Peyer's patch (tissue), 4 donors: ENCODE measurements around the gene HOXA1. TPM values are rescaled to one million over a fixed set of nuclear protein-coding genes. Genes with fewer than 3 reads are reported as not detected.

ENCODE experiments used
- DNase-seq, 3 donors: peaks; one replicate each; pipeline ENCODE4 v3.0.0-alpha.2; 2017 to 2019
- H3K27ac ChIP-seq, 4 donors: fragments of 200-600 bp; sonication (generic); one replicate each; pipeline ENCODE4 v1.5.1; 2016 to 2019
- H3K27me3 ChIP-seq, 2 donors: fragments of 200-600 bp; sonication (generic); one replicate each; pipeline ENCODE4 v1.5.1; 2019
- H3K36me3 ChIP-seq, 3 donors: fragments of 200-600 bp; sonication (generic); one replicate each; pipeline ENCODE4 v1.5.1; 2016 to 2019
- H3K4me1 ChIP-seq, 4 donors: fragments of 200-600 bp; sonication (generic); one replicate each; pipeline ENCODE4 v1.5.1; 2016 to 2019
- H3K4me3 ChIP-seq, 4 donors: fragments of 200-600 bp; sonication (generic); 1 replicate in 3 of 4; 2 replicates in 1 of 4; pipeline ENCODE4 v1.5.1; 2016 to 2019; ENCODE audit warnings: mild to moderate bottlenecking in 1 of 4
- H3K9me3 ChIP-seq, 4 donors: fragments of 200-600 bp; sonication (generic); one replicate each; pipeline ENCODE4 v1.5.1; 2016 to 2019; ENCODE audit warnings: mild to moderate bottlenecking in 1 of 4
- POLR2A ChIP-seq, 2 donors: fragments of 450-650 bp; IDR thresholded peaks; one replicate each; pipeline ENCODE4 v1.5.1; 2017; ENCODE audit warnings: antibody characterized with exemption in 2 of 2, mild to moderate bottlenecking in 2 of 2, moderate library complexity in 2 of 2
- total RNA-seq, 4 donors: library from RNA; depleted of rRNA; stranded (reverse); fragments of >200 nt; gene quantifications; one replicate each; pipeline ENCODE4 v1.1.0, GENCODE V29; 2016
- TF ChIP-seq, protein P1 (sequence below), 6 experiments: fragments of 450-650 bp in 4 of 6; fragments of 200-600 bp in 2 of 6; sonication (generic) in 1 of 6; IDR thresholded peaks; one replicate each; pipeline ENCODE4 v1.5.1; 2017 to 2019; ENCODE audit warnings: antibody characterized with exemption in 6 of 6, mild to moderate bottlenecking in 3 of 6, moderate library complexity in 1 of 6

The HOXA1 gene
- total RNA-seq, 4 donors from 2014 or later: 1.7 to 5.3 (median 1.9) TPM

- Histone ChIP-seq H3K27ac (peak within 1 kb of the TSS; percentile 73 to 96 (median 84)), H3K27me3 (no peaks in the 10 kb centered on the region)
Observed at GRCh38 chr7:27143023-27143949, 47.5 kb upstream of the HOXA1 start, which contains the start of gene HOXA5. Gene HOXA5, minus strand, starts transcription at chr7:27143681. Its CDS starts 74 bp downstream, at chr7:27143607.

GRCh38 chr7:27142580-27143022, 46.8 kb upstream of the HOXA1 start:
- no peaks in the 10 kb centered on the region for H3K27me3 ChIP-seq
- H3K4me3 ChIP-seq: peak overlapping the region; percentile 40 to 75 (median 60)
- H3K4me1 ChIP-seq: peaks cover 0 to 37% (median 1%) of the 10 kb centered on the region in 4 donors
- TF ChIP-seq, protein P1, sequence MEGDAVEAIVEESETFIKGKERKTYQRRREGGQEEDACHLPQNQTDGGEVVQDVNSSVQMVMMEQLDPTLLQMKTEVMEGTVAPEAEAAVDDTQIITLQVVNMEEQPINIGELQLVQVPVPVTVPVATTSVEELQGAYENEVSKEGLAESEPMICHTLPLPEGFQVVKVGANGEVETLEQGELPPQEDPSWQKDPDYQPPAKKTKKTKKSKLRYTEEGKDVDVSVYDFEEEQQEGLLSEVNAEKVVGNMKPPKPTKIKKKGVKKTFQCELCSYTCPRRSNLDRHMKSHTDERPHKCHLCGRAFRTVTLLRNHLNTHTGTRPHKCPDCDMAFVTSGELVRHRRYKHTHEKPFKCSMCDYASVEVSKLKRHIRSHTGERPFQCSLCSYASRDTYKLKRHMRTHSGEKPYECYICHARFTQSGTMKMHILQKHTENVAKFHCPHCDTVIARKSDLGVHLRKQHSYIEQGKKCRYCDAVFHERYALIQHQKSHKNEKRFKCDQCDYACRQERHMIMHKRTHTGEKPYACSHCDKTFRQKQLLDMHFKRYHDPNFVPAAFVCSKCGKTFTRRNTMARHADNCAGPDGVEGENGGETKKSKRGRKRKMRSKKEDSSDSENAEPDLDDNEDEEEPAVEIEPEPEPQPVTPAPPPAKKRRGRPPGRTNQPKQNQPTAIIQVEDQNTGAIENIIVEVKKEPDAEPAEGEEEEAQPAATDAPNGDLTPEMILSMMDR (IDR thresholded peaks at IDR 0.05): no peak
- no peak for TF ChIP-seq POLR2A (IDR thresholded peaks at IDR 0.05)
- peak in 2 of 3 donors; percentile 12 to 66 for DNase-seq
- H3K27ac ChIP-seq: peak overlapping the region; percentile 73 to 96 (median 84)
- no peaks in the 10 kb centered on the region for H3K9me3 ChIP-seq
- H3K36me3 ChIP-seq: peaks cover 0 to 9% (median 0%) of the 10 kb centered on the region in 3 donors

More at GRCh38 chr7:27143023-27143949, 47.5 kb upstream of the HOXA1 start, which contains the start of gene HOXA5:
- Histone ChIP-seq H3K4me1 (peaks cover 0 to 36% (median 5%) of the 10 kb centered on the region in 4 donors), H3K36me3 (peaks cover 0 to 9% (median 0%) of the 10 kb centered on the region in 3 donors), H3K9me3 (no peaks in the 10 kb centered on the region), H3K4me3 (peak within 1 kb of the TSS; percentile 40 to 75 (median 60))
- DNase-seq: peak; percentile 27 to 88 (median 84)
- peak; percentile 56 to 82 for TF ChIP-seq POLR2A (IDR thresholded peaks at IDR 0.05)
- TF ChIP-seq, protein P1 (IDR thresholded peaks at IDR 0.05): peak; percentile 11 to 91 (median 73)

- Histone ChIP-seq H3K27ac (peak overlapping the region; percentile 73 to 96 (median 84)), H3K4me3 (peak overlapping the region; percentile 40 to 75 (median 60)), H3K36me3 (peaks cover 0 to 9% (median 0%) of the 10 kb centered on the region in 3 donors), H3K4me1 (peaks cover 0 to 40% (median 0%) of the 10 kb centered on the region in 4 donors), H3K27me3 (no peaks in the 10 kb centered on the region), H3K9me3 (no peaks in the 10 kb centered on the region)
- no peak for TF ChIP-seq POLR2A (IDR thresholded peaks at IDR 0.05)
- TF ChIP-seq, protein P1 (IDR thresholded peaks at IDR 0.05): peak in 3 of 6 experiments; percentile 11 to 17 (median 15)
- DNase-seq: peak; percentile 8 to 59 (median 54)
Observed at GRCh38 chr7:27141923-27142579, 46.3 kb upstream of the HOXA1 start.

- Histone ChIP-seq H3K36me3 (peaks cover 0 to 9% (median 0%) of the 10 kb centered on the region in 3 donors), H3K9me3 (no peaks in the 10 kb centered on the region), H3K4me3 (peak overlapping the region in 3 of 4 donors; percentile 50 to 75 (median 70)), H3K27me3 (no peaks in the 10 kb centered on the region), H3K27ac (peak overlapping the region; percentile 73 to 96 (median 84)), H3K4me1 (peaks cover 0 to 38% (median 2%) of the 10 kb centered on the region in 4 donors)
- DNase-seq: peak in 1 of 3 donors; percentile 11
- TF ChIP-seq POLR2A (IDR thresholded peaks at IDR 0.05): no peak
- TF ChIP-seq, protein P1 (IDR thresholded peaks at IDR 0.05): no peak
Observed at GRCh38 chr7:27141137-27141922, 45.5 kb upstream of the HOXA1 start.
